HG02970 (cell line): ENCODE data around the gene SCO2.

Source experiments
- ATAC-seq: cut with Tn5 transposase; IDR thresholded peaks from one replicate; pipeline ENCODE4 v1.9.1; 2021; ENCODE audit warnings: mild to moderate bottlenecking, moderate library complexity, moderate number of reproducible peaks; ENCODE audit not compliant: unreplicated experiment, low FRiP score

Gene SCO2

DNA sequence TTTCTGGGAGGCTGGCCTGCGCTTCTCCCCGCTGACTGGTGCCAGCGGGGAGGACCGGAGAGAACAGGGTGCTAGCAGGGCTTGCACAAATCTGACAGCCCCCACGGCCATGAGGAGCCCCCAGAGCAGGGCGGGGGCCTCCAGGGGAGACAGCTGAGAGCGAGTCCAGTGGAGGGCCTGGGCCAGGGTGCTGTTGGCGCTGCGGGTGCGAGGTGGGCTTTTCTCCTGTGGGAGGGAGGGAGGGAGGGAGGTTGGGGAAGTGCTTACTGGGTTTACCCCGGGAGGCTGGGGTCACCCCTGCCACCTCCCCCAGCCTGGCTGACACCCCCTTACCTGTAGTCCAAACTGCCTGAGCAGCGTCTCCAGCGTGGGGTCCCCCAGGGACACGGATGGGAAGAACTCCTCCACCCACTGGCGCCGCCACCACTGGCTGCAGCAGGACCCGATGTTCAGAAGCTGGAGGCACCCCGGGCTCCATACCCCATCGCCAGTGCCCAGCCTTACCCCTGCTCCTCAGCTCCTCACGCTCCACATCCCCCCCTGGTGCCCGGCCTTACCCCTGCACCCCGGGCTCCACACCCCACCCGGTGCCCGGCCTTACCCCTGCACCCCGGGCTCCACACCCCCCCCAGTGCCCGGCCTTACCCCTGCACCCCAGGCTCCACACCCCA lies 21.8 kb downstream of the SCO2 start:
- no peak for ATAC-seq

DNA sequence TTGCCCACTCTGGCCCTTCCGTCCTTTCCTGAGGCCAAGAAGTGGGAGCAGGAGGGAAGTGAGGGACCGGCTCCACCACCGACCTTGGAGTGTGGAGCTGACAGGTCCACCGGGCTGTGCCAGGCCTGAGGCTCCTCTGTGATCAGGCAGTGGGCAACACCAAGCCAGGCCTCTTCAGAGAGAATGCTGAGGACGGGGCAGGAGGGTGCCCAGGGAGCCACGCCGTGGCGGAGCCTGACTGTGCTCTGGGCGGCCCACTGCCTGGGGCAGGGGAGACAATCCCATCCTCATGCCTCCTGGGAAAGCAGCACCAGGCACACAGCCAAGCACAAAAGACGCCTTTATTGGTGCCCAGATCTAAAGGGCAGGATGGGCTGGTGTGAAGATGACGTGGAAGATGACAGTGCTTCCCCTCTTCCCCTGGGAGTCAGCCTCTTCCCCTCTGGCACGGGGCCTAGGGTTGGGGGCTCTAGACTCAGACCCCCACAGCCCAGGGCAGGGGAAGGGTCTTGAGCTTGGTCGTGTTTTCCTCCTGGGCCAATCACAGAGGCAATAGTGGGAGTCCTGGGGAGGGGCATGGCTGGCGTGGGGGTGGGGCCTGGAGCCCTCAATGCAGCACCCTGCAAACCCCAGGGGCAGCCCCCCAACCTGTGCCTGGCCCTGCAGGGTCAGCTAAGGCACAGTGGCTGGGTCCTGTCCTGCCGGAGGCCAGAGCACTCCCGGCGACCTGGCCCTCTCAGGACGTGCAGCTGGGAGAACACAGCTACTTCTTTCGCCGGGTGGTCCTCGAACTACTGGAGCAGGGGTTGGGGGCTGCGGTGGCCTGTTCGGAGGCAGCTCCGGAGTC lies 22.5 kb downstream of the SCO2 start:
- no peak for ATAC-seq

DNA sequence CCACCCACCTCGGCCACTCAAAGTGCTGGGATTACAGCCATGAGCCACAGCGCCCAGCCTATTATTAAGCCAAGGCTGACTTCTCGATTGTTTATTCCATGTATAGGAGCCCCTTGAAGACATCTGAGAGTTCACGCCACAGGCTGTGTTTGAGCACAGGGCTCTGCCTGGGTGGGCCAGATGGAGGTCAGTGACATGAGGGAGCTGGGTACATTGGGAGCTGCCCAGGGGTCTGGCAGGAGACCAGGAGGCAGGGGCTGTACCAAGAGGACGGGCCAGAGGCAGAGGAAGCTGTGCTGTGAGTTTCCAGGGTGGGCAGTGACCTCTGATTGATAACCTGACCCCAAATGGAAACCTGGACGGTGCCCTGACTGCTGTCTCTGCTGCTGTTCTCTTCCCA lies 23.3 kb downstream of the SCO2 start:
- ATAC-seq = no peak

DNA sequence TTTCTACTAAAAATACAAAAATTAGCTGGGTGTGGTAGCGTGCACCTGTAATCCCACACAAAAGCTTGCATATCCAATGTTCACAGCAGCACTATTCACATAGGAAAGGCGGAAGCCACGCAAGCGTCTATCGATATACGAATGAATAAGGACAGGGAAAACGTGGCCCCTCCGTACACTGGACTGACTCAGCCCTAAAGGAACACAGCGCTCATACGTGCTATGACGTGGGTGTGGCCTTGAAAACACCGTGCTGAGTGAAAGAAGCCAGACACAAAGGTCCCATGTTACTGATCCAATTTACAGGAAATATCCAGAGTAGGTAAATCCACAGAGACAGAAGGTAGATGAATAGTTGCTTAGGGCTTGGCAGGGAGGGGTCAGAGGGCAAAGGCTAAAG lies 24.9 kb downstream of the SCO2 start:
- no peak for ATAC-seq

DNA sequence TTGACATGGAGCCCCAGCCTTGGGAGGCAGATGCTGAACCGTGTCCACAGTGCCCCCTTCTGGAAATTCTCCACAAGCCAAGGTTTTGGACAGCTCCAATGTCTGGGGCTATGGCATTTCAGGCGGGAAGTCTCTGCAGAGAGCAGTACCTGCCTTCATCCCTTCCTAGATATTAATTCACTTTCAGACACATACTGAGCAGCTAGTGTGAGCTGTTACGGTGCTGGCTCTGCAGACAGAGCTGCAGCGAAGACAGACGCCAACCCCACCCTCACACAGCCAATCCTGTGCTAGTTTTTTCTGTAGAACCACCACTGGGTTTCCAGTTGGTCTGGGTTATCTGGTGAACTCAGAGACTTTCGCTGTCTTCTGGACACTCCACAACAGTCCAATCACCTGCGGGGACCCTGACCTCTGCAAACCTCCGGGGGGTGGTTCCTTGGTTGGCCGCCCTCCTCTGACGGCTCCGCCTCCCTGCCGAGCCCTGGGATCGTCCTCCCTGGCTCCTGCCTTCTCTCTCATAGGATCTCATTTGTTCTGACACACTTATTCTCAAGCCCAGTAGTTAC lies 27.0 kb downstream of the SCO2 start:
- ATAC-seq = no peak

DNA sequence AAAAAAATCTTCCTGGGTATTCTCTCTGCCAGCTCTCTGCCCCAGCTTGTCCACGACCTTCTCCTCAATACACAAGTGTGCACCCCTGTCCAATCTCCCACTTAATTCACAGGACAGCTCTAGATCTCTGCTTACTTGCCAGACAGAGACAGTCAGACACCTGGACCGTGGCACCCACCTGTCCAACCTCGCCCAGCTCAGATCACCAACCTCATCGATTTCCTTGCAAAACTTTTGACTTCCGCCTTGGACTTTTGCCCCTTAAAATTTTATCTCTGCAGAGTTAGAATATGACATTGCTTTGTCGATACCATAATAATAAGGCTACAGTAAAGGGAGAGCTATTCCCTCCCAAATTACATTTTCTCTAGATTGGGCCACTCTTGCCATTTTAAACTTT lies 28.3 kb downstream of the SCO2 start:
- no peak for ATAC-seq

DNA sequence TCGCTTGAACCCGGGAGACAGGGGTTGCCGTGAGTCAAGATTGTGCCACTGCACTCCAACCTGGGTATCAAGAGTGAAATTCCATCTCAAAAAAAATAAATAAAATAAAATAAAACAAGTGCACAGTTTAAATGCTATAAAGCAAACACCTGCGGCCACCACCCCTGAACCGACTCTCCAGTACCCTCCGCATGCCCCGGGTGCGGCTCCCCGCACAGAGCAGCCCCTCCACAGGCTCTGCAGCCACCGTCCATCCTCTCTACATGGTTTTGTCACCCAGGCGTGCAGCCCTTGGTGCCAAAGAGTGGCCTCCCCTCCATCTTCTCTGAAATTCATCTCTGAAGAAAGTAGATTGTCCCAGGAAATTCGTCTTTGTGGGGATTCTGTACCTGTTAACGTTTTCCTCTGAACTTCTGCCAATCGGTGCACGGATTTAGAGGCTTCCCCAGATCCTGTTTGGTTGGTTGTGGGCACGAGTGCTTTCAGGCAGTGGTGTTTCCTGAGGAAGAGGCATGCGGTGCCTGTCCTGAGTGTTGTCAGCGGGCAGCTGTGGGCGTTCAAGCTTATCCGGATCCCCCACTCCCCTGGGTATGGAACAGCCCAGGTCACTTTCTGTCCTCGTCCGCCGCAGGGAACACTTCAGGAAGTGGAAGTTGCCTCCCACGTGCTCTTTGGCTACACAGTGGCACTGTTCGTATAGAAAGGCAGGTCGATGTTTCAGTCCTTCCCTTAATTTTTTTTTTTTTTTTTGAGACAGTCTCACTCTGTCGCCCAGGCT lies 34.7 kb downstream of the SCO2 start:
- no peak for ATAC-seq

DNA sequence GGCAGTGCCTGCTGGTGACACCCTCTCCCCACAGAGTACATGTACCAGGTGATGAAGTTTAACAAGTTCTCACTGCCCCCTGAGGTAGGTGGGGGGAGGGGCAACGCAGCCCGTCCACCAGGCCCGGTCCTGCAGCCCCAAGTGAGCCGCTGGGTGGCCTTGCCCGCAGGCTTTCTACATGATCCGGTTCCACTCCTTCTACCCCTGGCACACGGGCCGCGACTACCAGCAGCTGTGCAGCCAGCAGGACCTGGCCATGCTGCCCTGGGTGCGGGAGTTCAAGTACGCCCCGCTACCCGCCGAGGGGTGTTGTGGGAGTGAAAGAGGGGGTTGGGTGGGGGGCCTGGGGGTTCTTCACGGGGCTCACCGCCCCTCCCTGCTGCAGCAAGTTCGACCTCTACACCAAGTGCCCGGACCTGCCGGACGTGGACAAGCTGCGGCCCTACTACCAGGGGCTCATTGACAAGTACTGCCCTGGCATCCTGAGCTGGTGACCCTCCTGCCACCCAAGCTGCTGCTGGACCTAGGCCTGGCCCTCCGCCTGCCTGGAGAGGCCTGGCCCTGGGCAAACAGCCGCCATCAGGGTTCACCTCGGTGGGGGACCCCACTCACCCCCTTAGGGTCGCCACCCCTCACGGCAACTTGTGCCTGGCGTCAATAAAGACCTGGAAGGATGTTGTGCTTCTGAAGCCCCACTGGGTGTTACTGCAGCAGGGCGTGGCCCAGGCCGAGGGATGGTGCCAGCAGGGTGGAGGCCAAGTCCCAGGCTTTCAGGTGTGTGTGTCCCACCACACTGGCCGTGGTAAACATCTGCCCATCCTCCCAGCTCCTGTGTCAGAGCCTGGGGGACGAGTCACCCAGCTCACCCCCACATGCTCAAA lies 35.8 kb downstream of the SCO2 start:
- ATAC-seq = no peak

DNA sequence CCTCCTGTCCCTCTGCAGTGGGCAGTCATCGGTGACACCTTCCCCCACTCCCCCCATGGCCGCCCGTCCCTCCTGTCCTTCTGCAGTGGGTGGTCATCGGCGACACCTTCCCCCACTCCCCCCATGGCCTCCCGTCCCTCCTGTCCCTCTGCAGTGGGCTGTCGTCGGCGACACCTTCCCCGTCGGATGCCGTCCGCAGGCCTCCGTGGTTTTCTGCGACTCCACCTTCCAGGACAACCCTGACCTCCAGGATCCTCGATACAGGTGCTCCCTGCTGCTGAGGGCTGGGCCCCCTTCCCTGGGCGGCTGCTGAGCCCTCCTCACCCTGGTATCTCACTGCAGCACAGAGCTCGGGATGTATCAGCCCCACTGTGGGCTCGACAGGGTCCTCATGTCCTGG lies 36.5 kb downstream of the SCO2 start:
- no peak for ATAC-seq

DNA sequence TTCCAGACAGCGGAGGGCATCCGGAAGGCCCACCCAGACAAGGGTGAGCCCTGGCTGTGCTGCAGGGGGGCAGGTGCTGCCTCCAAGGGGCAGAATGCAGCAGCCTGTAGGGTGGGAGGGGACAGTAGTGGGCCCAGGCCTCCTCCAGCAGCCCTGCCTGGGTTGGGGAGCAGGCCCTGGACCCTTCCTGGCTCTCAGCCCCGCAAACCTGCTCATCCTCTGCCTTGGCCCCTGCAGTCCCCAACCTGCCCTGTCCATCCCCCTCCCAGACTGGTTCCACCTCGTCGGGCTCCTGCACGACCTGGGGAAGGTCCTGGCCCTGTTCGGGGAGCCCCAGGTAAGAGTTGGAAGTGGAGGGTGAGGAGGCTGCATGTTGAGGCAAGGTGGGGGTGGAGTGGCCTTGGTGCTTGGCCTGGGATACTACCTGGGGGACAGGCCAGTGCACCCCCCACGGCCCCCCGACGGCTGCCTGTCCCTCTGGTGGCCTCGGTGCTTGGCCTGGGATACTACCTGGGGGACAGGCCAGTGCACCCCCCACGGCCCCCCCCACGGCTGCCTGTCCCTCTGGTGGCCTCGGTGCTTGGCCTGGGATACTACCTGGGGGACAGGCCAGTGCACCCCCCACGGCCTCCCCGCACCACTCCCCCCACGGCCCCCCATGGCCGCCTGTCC lies 37.3 kb downstream of the SCO2 start:
- ATAC-seq = no peak

DNA sequence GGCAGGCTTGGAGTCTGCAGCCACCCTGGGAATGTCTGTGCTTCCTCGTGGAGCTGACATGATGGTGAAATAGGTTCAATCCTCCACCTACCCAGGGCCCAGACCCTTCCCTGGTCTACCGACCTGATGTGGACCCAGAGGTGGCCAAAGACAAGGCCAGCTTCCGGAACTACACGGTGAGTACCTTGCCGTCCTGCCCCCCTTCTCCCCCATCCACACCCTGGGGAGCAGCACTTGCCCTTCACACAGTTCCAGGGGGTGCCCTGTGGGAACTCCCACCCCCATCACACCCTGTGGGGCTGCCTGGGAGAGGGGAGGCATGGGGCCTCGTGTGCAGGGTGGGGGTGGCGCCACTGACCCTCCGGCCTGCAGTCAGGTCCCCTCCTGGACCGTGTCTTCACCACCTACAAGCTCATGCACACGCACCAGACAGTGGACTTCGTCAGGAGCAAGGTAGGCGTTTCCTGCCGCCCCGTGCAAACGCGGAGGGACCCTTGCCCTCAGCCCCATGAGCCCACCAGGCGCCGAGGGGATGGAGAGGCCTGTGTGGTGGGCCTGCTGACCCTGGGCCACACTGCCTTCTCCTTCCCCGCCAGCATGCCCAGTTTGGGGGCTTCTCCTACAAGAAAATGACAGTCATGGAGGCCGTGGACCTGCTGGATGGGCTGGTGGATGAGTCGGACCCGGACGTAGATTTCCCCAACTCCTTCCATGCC lies 38.0 kb downstream of the SCO2 start:
- ATAC-seq = no peak

DNA sequence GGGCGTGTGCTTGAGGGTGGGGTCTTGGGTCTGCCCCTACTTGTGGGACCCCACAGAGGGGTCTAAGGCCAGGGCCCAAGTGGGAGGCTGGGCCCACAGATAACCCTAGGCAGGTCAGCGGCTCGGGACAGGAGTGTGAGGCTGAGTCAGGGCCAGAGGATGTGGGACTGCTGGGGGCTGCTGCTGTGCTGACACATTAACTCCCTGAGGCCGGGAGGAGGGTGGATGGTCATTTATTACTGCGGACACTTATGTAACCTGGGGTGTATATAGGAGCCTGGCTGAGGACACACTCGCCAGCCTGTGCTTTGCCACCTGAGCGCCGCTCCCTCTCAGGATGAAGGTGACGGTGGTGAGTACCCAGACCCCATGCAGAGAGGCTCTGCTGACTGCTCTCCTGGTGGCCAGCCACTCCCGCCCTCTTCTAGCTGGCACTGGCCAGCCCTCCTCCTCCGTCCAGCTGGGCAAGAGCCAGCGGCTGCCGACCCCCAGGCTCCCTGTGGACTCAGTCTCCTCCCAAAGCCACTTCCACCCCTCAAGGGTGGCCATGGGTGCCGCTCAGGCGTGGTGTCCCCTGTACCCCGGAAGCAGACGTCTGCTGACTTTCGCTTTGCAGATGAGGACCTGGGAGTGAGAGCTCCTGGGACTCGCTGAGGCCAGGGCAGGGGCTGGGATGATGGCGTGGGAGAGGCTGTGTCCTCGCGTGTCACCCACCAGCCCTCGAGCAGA lies 38.7 kb downstream of the SCO2 start, which contains the start of gene MIOX:
Gene MIOX (plus strand): TSS at position 299 of the 729 bp plus-strand sequence. CDS start 39 bp downstream, at position 338.
- no peak for ATAC-seq

DNA sequence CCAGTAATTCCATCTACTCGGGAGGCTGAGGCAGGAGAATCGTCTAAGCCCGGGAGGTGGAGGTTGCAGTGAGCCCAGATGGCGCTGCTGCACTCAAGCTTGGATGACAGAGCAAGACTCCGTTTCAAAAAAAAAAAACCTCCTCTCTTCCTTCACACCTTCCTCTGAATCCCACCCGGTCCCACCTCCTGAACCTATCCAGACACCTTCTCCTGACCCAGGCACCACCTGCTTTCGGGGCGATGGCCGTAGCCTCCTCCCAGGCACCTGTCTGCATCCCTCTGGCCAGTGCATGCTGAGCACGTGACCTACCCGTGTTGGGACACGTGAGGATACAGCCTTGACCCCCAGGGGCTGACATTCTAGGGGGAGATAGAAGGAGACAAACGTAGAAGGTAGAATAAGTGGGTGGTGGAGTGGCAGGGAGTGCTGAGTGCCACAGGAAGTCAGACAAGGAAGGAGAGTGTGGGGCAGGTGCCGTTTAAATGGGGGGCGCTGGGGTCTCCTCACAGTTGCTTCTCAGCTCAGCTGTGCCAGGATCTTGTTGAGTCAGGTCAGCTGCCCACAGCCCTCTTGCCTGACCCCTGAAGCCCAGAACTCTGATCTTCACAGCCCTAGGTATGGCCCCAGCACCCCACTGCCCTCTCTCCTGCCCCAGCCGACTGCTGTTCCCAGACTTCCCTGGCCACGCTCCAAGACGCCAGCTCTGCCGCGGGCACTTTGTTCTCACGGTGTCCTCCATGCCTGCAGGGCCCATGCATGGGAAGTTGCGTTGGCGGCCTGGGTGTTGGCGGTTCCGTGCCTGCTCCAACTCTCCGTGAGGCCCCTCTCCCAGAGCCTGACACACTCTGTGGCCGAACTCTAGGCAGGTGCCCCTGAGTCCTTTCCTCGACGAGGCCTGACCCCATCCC lies 39.9 kb downstream of the SCO2 start:
- ATAC-seq = no peak

DNA sequence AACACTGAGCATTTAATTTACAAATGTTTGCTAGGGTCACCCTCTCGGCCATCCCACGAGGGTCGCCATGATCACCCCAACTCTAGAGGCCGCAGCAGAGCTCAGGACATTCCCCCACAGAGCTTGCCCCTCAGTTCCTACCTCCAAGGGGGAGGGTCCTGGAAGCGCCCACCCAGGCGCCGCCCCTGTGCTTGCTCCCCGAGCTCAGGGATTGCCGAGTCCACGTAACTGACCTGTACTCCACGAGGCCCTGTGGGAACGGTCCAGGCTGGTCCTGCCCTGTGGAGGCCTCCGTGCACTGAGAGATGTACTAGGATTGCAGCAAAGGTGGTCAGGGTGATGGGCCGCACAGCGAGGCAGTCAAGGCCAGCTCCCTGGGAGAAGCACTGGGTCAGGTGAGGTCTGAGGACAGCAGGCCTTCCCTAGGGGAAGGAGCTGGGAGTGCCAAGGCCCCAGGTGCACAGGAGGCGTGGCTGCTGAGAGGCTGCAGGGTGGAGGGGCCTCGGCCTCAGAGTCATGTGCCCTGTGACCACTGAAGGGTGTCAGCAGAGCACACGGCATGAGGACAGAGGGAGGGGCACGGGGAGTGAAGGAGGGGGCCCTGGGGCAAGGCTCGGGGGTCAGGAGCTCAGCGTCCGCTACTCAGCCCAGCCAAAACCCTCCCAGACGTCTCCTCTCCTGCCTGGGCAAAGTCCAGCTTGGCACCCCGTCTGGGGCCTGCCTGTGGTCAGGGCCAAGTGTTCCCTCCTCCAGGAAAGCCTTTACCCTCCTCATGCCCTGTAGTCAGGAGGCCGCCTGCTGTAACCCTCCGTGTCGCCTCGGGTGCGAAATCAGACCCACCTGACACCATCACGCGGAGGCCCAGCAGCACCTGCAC lies 41.2 kb downstream of the SCO2 start:
- no peak for ATAC-seq

DNA sequence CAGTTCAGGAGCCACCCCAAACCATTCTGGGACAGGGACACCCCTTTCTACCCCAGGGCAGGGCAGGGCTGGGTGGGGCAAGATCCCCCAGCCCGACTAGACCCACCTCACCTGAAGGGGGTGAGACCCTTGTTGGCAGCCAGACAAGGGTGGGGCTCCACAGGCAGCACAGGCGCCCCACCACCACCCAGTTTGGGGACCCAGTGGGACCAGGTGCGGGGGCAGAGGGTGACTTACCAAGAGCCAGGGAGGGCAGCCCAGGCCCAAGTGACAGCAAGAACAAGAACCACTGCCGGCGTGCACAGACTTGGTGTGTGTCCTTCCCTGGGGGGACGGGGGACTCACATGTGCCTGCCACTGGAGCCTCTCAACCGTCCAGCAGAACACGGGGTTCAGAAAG lies 41.8 kb downstream of the SCO2 start:
- ATAC-seq = no peak

DNA sequence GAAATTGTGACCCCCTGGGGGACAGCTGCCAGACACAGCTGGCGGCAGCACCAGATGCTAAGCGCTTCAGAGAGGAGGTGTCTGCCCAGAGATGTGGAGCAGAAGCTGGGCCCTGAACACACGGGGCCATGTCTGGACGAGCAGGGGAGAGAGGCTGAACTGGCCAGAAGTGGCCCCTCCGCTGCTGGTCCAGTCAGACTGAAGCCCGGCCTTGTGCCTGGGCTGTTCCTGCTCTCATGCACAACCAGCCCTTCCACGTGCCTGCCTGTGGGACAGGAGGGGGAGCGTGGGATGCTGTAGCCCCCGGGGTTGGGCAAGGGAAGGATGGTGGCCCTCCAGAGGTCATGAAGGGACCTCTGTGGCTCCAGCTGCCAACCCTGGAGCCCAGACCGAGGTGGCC lies 42.3 kb downstream of the SCO2 start:
- no peak for ATAC-seq
